Small intestine (tissue), 7 donors: ENCODE data around the gene BHLHA15. TPM values are rescaled to one million over a fixed set of nuclear protein-coding genes. Genes with fewer than 3 reads are reported as not detected.

ENCODE experiments used
- DNase-seq, 2 donors: peaks; one replicate each; pipeline versions ENCODE4 v3.0.0 to v3.0.0-alpha.2; 2013
- FAIRE-seq: peaks from 2 replicates; lab custom pipeline; 2012; peaks lifted over from hg19 to GRCh38; lab: Jason Lieb, UNC
- H3K27ac ChIP-seq, 3 donors: one replicate each; pipeline ENCODE4 v1.5.1; 2013; ENCODE audit warnings: low read length in 2 of 3, mild to moderate bottlenecking in 2 of 3, control low read depth in 1 of 3, inconsistent platforms in 1 of 3, low read depth in 1 of 3, moderate library complexity in 1 of 3
- H3K27me3 ChIP-seq, 3 donors: one replicate each; pipeline ENCODE4 v1.6.1; 2013; ENCODE audit warnings: low read length in 3 of 3, inconsistent platforms in 1 of 3; ENCODE audit not compliant: control insufficient read depth in 3 of 3, insufficient read depth in 3 of 3
- H3K36me3 ChIP-seq, 3 donors: one replicate each; pipeline ENCODE4 v1.6.1; 2013; ENCODE audit warnings: low read length in 3 of 3, inconsistent platforms in 1 of 3, low read depth in 1 of 3, mild to moderate bottlenecking in 1 of 3, moderate library complexity in 1 of 3; ENCODE audit not compliant: control insufficient read depth in 3 of 3, insufficient read depth in 2 of 3
- H3K4me1 ChIP-seq, 3 donors: one replicate each; pipeline ENCODE4 v1.6.1; 2013; ENCODE audit warnings: low read length in 2 of 3, inconsistent platforms in 1 of 3, low read depth in 1 of 3, mild to moderate bottlenecking in 1 of 3, moderate library complexity in 1 of 3; ENCODE audit not compliant: control insufficient read depth in 3 of 3, insufficient read depth in 2 of 3
- H3K4me3 ChIP-seq, 3 donors: one replicate each; pipeline ENCODE4 v1.5.1; 2013; ENCODE audit warnings: low read length in 3 of 3, control low read depth in 1 of 3, inconsistent platforms in 1 of 3, low read depth in 1 of 3, mild to moderate bottlenecking in 1 of 3, moderate library complexity in 1 of 3
- H3K9me3 ChIP-seq, 2 donors: one replicate each; pipeline ENCODE4 v1.6.1; 2013; ENCODE audit warnings: low read depth in 1 of 2, low read length in 1 of 2; ENCODE audit not compliant: control insufficient read depth in 2 of 2, insufficient read depth in 1 of 2
- WGBS, 3 donors: extraction: QIAGEN DNeasy Blood & Tissue Kit; methylation state at CpG; one replicate each; pipeline ENCODE4 v1.1.7; 2013; 5-methylcytosine and 5-hydroxymethylcytosine counted together
- polyA plus RNA-seq, 4 donors: library from polyadenylated mRNA; stranded (reverse) in 3 of 4; unstranded in 1 of 4; fragments of 200-250 nt in 3 of 4; fragments of 120-200 nt in 1 of 4; gene quantifications; one replicate each; pipeline versions ENCODE4 v1.2.1 to v1.2.3, GENCODE V29; 2013
- donor health status: healthy with polysubstance abuse.
- donor health status: control.
- donor health status: control.
- donor health status: Bipolar disorder and iron deficiency.
- donor health status: healthy.

The BHLHA15 gene
- polyA plus RNA-seq, 4 donors, result 0.34 to 4.1 (median 2.6) TPM; not detected in 1

- H3K27me3 ChIP-seq, result no peaks in the 10 kb centered on the region
- peaks cover 0 to 41% (median 0%) of the 10 kb centered on the region in 3 donors for H3K36me3 ChIP-seq
- H3K4me3 ChIP-seq, result no peak overlapping the region
- FAIRE-seq (no peak), DNase-seq (no peak)
- peaks cover 0 to 19% (median 9%) of the 10 kb centered on the region in 3 donors for H3K4me1 ChIP-seq
- 91 to 97% (median 96%) methylated on average over 12 of the region's 12 CpGs for WGBS, 3 donors
- no peak overlapping the region for H3K27ac ChIP-seq
- no peaks in the 10 kb centered on the region for H3K9me3 ChIP-seq
Observed at GRCh38 chr7:98248156-98248555, 36.9 kb downstream of the BHLHA15 start.

- Histone ChIP-seq H3K36me3 (peaks cover 0 to 32% (median 0%) of the 10 kb centered on the region in 3 donors), H3K4me3 (no peak overlapping the region), H3K4me1 (peaks cover 0 to 22% (median 9%) of the 10 kb centered on the region in 3 donors), H3K9me3 (no peaks in the 10 kb centered on the region), H3K27me3 (no peaks in the 10 kb centered on the region), H3K27ac (peak overlapping the region in 1 of 3 donors; percentile 56)
- DNase-seq, result no peak
- FAIRE-seq, result no peak
- WGBS, 3 donors, result 68 to 94% (median 88%) methylated on average over 5 to 6 of the region's 6 CpGs
Observed at GRCh38 chr7:98249106-98249505, 37.9 kb downstream of the BHLHA15 start.

GRCh38 chr7:98250789-98251188 is 39.5 kb downstream of the BHLHA15 start:
- Histone ChIP-seq H3K4me1 (peaks cover 0 to 22% (median 9%) of the 10 kb centered on the region in 3 donors), H3K9me3 (no peaks in the 10 kb centered on the region), H3K4me3 (peak overlapping the region in 1 of 3 donors; percentile 90), H3K27ac (peak overlapping the region; percentile 74 to 96 (median 96)), H3K27me3 (no peaks in the 10 kb centered on the region), H3K36me3 (peaks cover 0 to 17% (median 2%) of the 10 kb centered on the region in 3 donors)
- DNase-seq (peak; percentile 17 to 28), FAIRE-seq (no peak)
- 24 to 36% (median 25%) methylated on average over 3 of the region's 3 CpGs for WGBS, 3 donors

- FAIRE-seq (no peak), DNase-seq (no peak)
- 2 to 15% (median 5%) methylated on average over 9 of the region's 9 CpGs for WGBS, 3 donors
- H3K27me3 ChIP-seq, result no peaks in the 10 kb centered on the region
- H3K4me1 ChIP-seq, result peaks cover 0 to 22% (median 9%) of the 10 kb centered on the region in 3 donors
- H3K4me3 ChIP-seq, result peak overlapping the region; percentile 81 to 90 (median 87)
- peaks cover 0 to 16% (median 2%) of the 10 kb centered on the region in 3 donors for H3K36me3 ChIP-seq
- peak overlapping the region; percentile 74 to 96 (median 96) for H3K27ac ChIP-seq
- no peaks in the 10 kb centered on the region for H3K9me3 ChIP-seq
Observed at GRCh38 chr7:98251231-98251600, 40.0 kb downstream of the BHLHA15 start.

GRCh38 chr7:98251601-98252424 is 40.6 kb downstream of the BHLHA15 start, which contains the start of gene TECPR1:
Gene TECPR1 (minus strand): TSS chr7:98252232. CDS start chr7:98246146, 6,086 bp downstream.
- Histone ChIP-seq H3K27ac (peak within 1 kb of the TSS; percentile 74 to 96 (median 96)), H3K4me3 (peak within 1 kb of the TSS; percentile 81 to 90 (median 87)), H3K9me3 (no peaks in the 10 kb centered on the region), H3K36me3 (peaks cover 2 to 18% (median 2%) of the 10 kb centered on the region in 3 donors), H3K27me3 (no peaks in the 10 kb centered on the region), H3K4me1 (peaks cover 0 to 22% (median 9%) of the 10 kb centered on the region in 3 donors)
- 0 to 1% (median 0%) methylated on average over 48 to 69 of the region's 69 CpGs for WGBS, 3 donors
- peak; percentile 96 to 98 for DNase-seq
- no peak for FAIRE-seq

- H3K36me3 ChIP-seq, result peaks cover 4 to 17% (median 4%) of the 10 kb centered on the region in 3 donors
- FAIRE-seq (no peak), DNase-seq (no peak)
- peak overlapping the region; percentile 72 to 90 (median 87) for H3K4me3 ChIP-seq
- no peaks in the 10 kb centered on the region for H3K9me3 ChIP-seq
- H3K27ac ChIP-seq, result peak overlapping the region; percentile 74 to 96 (median 84)
- H3K27me3 ChIP-seq, result no peaks in the 10 kb centered on the region
- WGBS, 3 donors, result 22 to 24% (median 24%) methylated on average over 26 to 32 of the region's 32 CpGs
- peaks cover 0 to 22% (median 9%) of the 10 kb centered on the region in 3 donors for H3K4me1 ChIP-seq
Observed at GRCh38 chr7:98252425-98253054, 41.3 kb downstream of the BHLHA15 start.

GRCh38 chr7:98254516-98254915 is 43.3 kb downstream of the BHLHA15 start:
- Histone ChIP-seq H3K9me3 (no peaks in the 10 kb centered on the region), H3K4me3 (no peak overlapping the region), H3K36me3 (peaks cover 4 to 12% (median 4%) of the 10 kb centered on the region in 3 donors), H3K27ac (no peak overlapping the region), H3K27me3 (no peaks in the 10 kb centered on the region), H3K4me1 (peaks cover 0 to 22% (median 5%) of the 10 kb centered on the region in 3 donors)
- no peak for DNase-seq
- WGBS, 3 donors, result 83 to 93% (median 92%) methylated on average over 4 of the region's 4 CpGs
- no peak for FAIRE-seq

GRCh38 chr7:98254951-98255610 is 43.8 kb downstream of the BHLHA15 start:
- no peaks in the 10 kb centered on the region for H3K27me3 ChIP-seq
- H3K9me3 ChIP-seq, result no peaks in the 10 kb centered on the region
- H3K27ac ChIP-seq, result no peak overlapping the region
- FAIRE-seq (no peak), DNase-seq (no peak)
- peaks cover 0 to 22% (median 2%) of the 10 kb centered on the region in 3 donors for H3K4me1 ChIP-seq
- peaks cover 4 to 12% (median 4%) of the 10 kb centered on the region in 3 donors for H3K36me3 ChIP-seq
- H3K4me3 ChIP-seq, result no peak overlapping the region
- 80 to 83% (median 82%) methylated on average over 11 of the region's 11 CpGs for WGBS, 3 donors
